HG03354 (cell line): Measurements from ENCODE around the gene STAT5B.

Source experiments
- ATAC-seq: cut with Tn5 transposase; IDR thresholded peaks from one replicate; pipeline ENCODE4 v1.9.1; 2021; ENCODE audit warnings: mild to moderate bottlenecking; ENCODE audit not compliant: unreplicated experiment, poor library complexity, severe bottlenecking

Gene STAT5B

DNA sequence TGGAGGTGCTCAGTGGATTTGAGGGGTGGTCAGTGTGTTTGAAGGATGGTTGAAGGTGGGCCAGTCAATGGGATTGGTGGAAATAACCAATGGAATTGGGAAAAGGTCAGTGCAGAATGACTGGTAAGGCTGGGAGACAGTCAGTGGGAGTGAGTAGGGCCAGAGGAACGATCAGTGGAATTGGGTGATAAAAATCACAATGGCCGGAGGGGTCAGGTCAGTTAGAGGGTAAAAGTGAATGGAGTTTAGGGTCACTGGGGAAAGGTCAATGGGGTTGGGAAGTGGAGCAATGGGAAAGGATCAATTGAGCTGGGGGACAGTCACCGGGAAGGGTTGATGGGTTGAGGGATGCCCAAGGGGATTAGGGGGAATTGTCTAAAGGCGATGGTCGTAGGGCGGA is 110.4 kb downstream of the STAT5B start:
- ATAC-seq, result no peak

GRCh38 chr17:42163696-42164407 is 112.3 kb downstream of the STAT5B start:
- no peak for ATAC-seq

- no peak for ATAC-seq
Observed at GRCh38 chr17:42163113-42163512, 113.1 kb downstream of the STAT5B start.

DNA sequence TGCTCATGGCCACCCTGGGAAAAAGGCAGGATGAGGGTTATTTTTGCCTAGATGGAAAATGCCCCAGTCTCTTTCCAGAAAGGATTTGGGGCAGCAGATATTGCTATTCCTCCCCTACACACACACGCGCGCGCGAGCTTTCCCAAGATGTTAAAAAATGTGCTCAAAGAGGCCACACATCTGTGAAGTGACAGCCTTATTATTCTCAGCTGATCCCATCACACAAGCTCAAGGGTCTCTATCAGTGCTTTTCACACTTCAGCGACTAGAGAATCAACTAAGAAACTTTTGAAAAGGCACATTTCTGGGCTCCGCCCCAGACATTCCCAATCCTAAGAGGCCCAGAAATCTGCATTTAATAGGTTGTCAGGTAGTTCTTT is 115.7 kb downstream of the STAT5B start:
- ATAC-seq, result no peak

DNA sequence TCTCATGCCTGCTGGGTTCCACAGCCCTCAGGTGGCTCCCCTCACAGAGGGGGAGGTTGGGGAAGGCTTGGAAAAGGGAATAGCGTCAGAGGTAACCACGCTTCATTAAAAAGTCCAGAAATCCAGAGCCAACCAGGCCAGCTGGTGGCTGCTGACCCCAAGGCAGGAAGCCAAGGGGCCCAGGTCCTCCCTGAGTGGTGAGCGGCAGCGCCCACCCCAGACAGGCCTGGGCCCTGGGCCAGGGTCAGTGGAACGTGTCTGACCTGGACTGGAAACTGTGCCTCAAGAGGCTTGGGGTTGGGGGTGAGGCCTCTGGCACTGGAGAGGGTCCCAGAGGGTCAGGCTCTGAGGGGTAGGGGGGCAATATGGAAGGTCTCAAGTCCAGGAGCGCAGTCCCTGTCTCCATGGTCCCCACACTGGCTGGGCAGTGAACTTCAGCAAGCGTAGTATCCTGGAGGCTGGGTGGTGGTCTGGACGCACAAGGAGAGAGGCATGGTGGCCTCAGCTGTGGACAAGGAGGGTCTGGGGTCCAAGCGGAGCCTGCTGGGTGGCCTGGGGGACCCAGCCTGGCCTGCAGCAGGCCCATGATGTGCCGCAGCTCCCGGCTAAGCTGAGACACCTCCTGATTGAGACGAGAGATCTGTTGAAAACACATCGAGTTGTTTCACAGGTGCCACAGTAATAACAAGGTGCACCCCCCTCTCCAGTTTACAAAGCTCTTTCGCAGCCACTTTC is 116.2 kb downstream of the STAT5B start:
- no peak for ATAC-seq

DNA sequence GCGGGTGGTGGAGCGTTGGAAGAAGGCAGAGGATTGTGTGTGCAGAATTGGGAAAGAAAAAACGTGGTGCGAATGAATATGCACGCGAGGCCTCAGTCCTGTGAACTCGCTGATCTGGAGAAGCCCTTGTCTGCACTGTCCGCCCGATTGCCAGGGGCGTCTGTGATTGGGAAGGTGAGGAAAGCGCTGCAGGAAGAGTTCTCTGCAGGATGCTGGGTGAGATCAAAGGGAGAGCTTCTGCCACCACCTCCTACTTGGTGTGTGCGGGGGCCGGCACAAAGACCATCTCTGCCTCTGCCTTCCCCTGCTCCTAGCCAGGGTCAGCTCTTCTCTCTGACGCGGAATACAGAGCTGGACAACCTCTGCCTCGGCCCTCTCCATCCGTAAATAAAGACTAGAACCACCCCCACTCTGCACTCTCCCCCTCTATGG is 120.6 kb downstream of the STAT5B start:
- no peak for ATAC-seq

- ATAC-seq, result peak; percentile 7
Observed at GRCh38 chr17:42153919-42154742, 122.1 kb downstream of the STAT5B start.
